Erythroblast (primary cell): Measurements from ENCODE around the gene SMIM9.
A peak's percentile ranks its signal among the peaks of the same experiment; 100 is the strongest.

Experiments used
- GATA1 ChIP-seq: IDR thresholded peaks from 2 replicates; pipeline ENCODE4 v1.6.1; 2011; ENCODE audit warnings: low read depth, mild to moderate bottlenecking, control low read depth, low read length, moderate library complexity
- POLR2A ChIP-seq: IDR thresholded peaks from 2 replicates; pipeline ENCODE4 v1.6.1; 2011; ENCODE audit warnings: mild to moderate bottlenecking, low read length

GRCh38 chrX:154784149-154784995 lies 50.1 kb downstream of the SMIM9 start:
- peak; percentile 25 for TF ChIP-seq POLR2A
- peak; percentile 36 for TF ChIP-seq GATA1
